HCT116 (cell line): Measurements from ENCODE around the gene ETS1. TPM values are rescaled to one million over a fixed set of nuclear protein-coding genes. Genes with fewer than 3 reads are reported as not detected.

Experiments
- ATAC-seq: fragments of 200-7000 bp; cut with Tn5 transposase; 2 replicates; pipeline ENCODE4 v1.9.1; 2020; ENCODE audit warnings: mild to moderate bottlenecking, moderate library complexity
- BruUV-seq: library from RNA; stranded (reverse); fragments of 400-500 nt; replicated peaks from 2 replicates; lab custom pipeline; 2021; lab: Mats Ljungman, UMichigan
- CTCF ChIA-PET: fragments of 300-600 bp; sonication (Branson Sonifier 250); formaldehyde crosslinking; loops from one replicate; lab custom pipeline; 2021; ENCODE audit warnings: antibody characterized with exemption; lab: Charles Lee
- POLR2A ChIA-PET: fragments of 300-600, 350-600 bp; sonication (Branson Sonifier 250); formaldehyde crosslinking; loops from one replicate; lab custom pipeline; 2021; ENCODE audit warnings: antibody characterized with exemption; lab: Charles Lee
- RAD21 ChIA-PET, 2 experiments: fragments of 300-600 bp; sonication (Branson Sonifier 250); formaldehyde crosslinking; loops; one replicate each; lab custom pipeline; 2023; ENCODE audit warnings: low total read pairs in 2 of 2; ENCODE audit not compliant: uncharacterized antibody in 2 of 2, unreplicated experiment in 2 of 2, low non-redundant PET in 1 of 2; lab: Charles Lee
- DNase-seq: peaks from one replicate; pipeline ENCODE4 v3.0.0-alpha.2; 2010; ENCODE audit warnings: low read depth, low spot score
- H2AFZ ChIP-seq: fragments of 200-600 bp; shearing (Covaris generic), sonication (generic); 2 replicates; pipeline ENCODE4 v1.6.1; 2017; ENCODE audit warnings: low read depth, mixed run types, mixed read lengths, antibody characterized with exemption, low read length; ENCODE audit not compliant: poor library complexity, severe bottlenecking
- H3K27ac ChIP-seq: 2 replicates; pipeline ENCODE4 v1.5.1; 2012; ENCODE audit warnings: low read depth, low read length
- H3K27me3 ChIP-seq: fragments of 200-600 bp; sonication (generic); 2 replicates; pipeline ENCODE4 v1.6.1; 2016; ENCODE audit warnings: mixed run types, low read length, mixed read lengths; ENCODE audit not compliant: insufficient read depth
- H3K36me3 ChIP-seq, 2 experiments: fragments of 200-500 bp in 1 of 2; fragments of 200-600 bp in 1 of 2; sonication (Bioruptor generic) in 1 of 2; sonication (generic) in 1 of 2; 2 replicates each; pipeline versions ENCODE4 v1.5.1 to v1.6.1; 2014 to 2016; ENCODE audit warnings: low read length in 2 of 2, inconsistent platforms in 1 of 2, mixed read lengths in 1 of 2, mixed run types in 1 of 2; ENCODE audit not compliant: insufficient read depth in 2 of 2, control insufficient read depth in 1 of 2
- H3K4me1 ChIP-seq, 2 experiments: fragments of 200-600 bp in 1 of 2; sonication (generic) in 1 of 2; 2 replicates each; pipeline versions ENCODE4 v1.5.1 to v1.6.1; 2012 to 2017; ENCODE audit warnings: low read length in 2 of 2, inconsistent platforms in 1 of 2, mild to moderate bottlenecking in 1 of 2, mixed read lengths in 1 of 2, mixed run types in 1 of 2, moderate library complexity in 1 of 2; ENCODE audit not compliant: insufficient read depth in 2 of 2, control insufficient read depth in 1 of 2
- H3K4me2 ChIP-seq: fragments of 200-600 bp; sonication (generic); 2 replicates; pipeline ENCODE4 v1.6.1; 2017; ENCODE audit warnings: mixed run types, low read length, mixed read lengths
- H3K4me3 ChIP-seq, 2 experiments: fragments of 200-600 bp in 1 of 2; sonication (generic) in 1 of 2; replicated peaks in 1 of 2; 2 replicates each; pipeline ENCODE4 v1.5.1; 2011 to 2016; ENCODE audit warnings: low read length in 2 of 2, control low read depth in 1 of 2, low read depth in 1 of 2, mild to moderate bottlenecking in 1 of 2, mixed read lengths in 1 of 2, mixed run types in 1 of 2
- H3K79me2 ChIP-seq: fragments of 200-600 bp; sonication (generic); 2 replicates; pipeline ENCODE4 v1.6.1; 2017; ENCODE audit warnings: mild to moderate bottlenecking, mixed run types, low read length, moderate library complexity, mixed read lengths; ENCODE audit not compliant: insufficient read depth
- H3K9ac ChIP-seq: fragments of 200-600 bp; sonication (generic); 2 replicates; pipeline ENCODE4 v1.6.1; 2016; ENCODE audit warnings: low read length, mixed read lengths
- H3K9me2 ChIP-seq: fragments of 200-600 bp; sonication (generic), shearing (Covaris generic); 2 replicates; pipeline ENCODE4 v1.6.1; 2017; ENCODE audit warnings: mixed run types, mild to moderate bottlenecking, moderate library complexity; ENCODE audit not compliant: insufficient read depth
- H3K9me3 ChIP-seq, 2 experiments: fragments of 200-500 bp in 1 of 2; fragments of 200-600 bp in 1 of 2; sonication (Bioruptor generic) in 1 of 2; sonication (generic) in 1 of 2; 2 replicates each; pipeline ENCODE4 v1.6.1; 2014 to 2017; ENCODE audit warnings: low read length in 2 of 2, mixed read lengths in 2 of 2, inconsistent platforms in 1 of 2, low read depth in 1 of 2, mild to moderate bottlenecking in 1 of 2, mixed run types in 1 of 2, moderate library complexity in 1 of 2; ENCODE audit not compliant: control insufficient read depth in 1 of 2, insufficient read depth in 1 of 2
- H4K20me1 ChIP-seq: fragments of 200-600 bp; sonication (generic), shearing (Covaris generic); 2 replicates; pipeline ENCODE4 v1.6.1; 2017; ENCODE audit warnings: mixed run types, mild to moderate bottlenecking, moderate library complexity; ENCODE audit not compliant: insufficient read depth
- CBX3 ChIP-seq: IDR thresholded peaks from 2 replicates; pipeline ENCODE4 v1.6.1; 2012; ENCODE audit warnings: low read depth
- CEBPB ChIP-seq: IDR thresholded peaks from 2 replicates; pipeline ENCODE4 v1.6.1; 2012; ENCODE audit warnings: low read depth
- EGR1 ChIP-seq: IDR thresholded peaks from 2 replicates; pipeline ENCODE4 v1.6.1; 2012; ENCODE audit warnings: low read depth
- ELF1 ChIP-seq: IDR thresholded peaks from 2 replicates; pipeline ENCODE4 v1.6.1; 2012; ENCODE audit warnings: low read depth, borderline replicate concordance
- EZH2 ChIP-seq: fragments of 200-600 bp; sonication (generic); IDR thresholded peaks from 2 replicates; pipeline ENCODE4 v1.6.1; 2017; ENCODE audit warnings: antibody characterized with exemption, mixed run types
- JUND ChIP-seq: IDR thresholded peaks from 2 replicates; pipeline ENCODE4 v1.6.1; 2012
- POLR2A ChIP-seq: IDR thresholded peaks from 2 replicates; pipeline ENCODE4 v1.7.0; 2011; ENCODE audit warnings: borderline replicate concordance; ENCODE audit not compliant: insufficient read depth, insufficient read length; ENCODE audit errors: extremely low read depth
- POLR2AphosphoS5 ChIP-seq: IDR thresholded peaks from 2 replicates; pipeline ENCODE4 v1.6.1; 2011; ENCODE audit warnings: mild to moderate bottlenecking, low read depth, low read length, moderate library complexity
- RAD21 ChIP-seq: IDR thresholded peaks from 2 replicates; pipeline ENCODE4 v1.6.1; 2012; ENCODE audit warnings: low read depth, mild to moderate bottlenecking
- REST ChIP-seq: IDR thresholded peaks from 2 replicates; pipeline ENCODE4 v1.6.1; 2012; ENCODE audit warnings: low read depth
- SIN3A ChIP-seq: IDR thresholded peaks from 2 replicates; pipeline ENCODE4 v1.6.1; 2012; ENCODE audit warnings: low read depth
- SRF ChIP-seq: IDR thresholded peaks from 2 replicates; pipeline ENCODE4 v1.6.1; 2012; ENCODE audit warnings: low read depth
- TCF7L2 ChIP-seq: IDR thresholded peaks from 2 replicates; pipeline ENCODE4 v1.7.0; 2011; ENCODE audit warnings: borderline replicate concordance, inconsistent platforms; ENCODE audit not compliant: insufficient read depth, insufficient read length; ENCODE audit errors: extremely low read depth
- YY1 ChIP-seq: IDR thresholded peaks from 2 replicates; pipeline ENCODE4 v1.6.1; 2011; ENCODE audit warnings: low read length, low read depth, moderate library complexity, mild to moderate bottlenecking; ENCODE audit not compliant: insufficient replicate concordance; ENCODE audit errors: extremely low read depth
- ZFX ChIP-seq: fragments of 450-650 bp; IDR thresholded peaks from 2 replicates; pipeline ENCODE4 v1.6.1; 2017
- ZNF274 ChIP-seq: fragments of 200-500 bp; sonication (Bioruptor generic); IDR thresholded peaks from 2 replicates; pipeline ENCODE4 v1.6.1; 2014; ENCODE audit warnings: mild to moderate bottlenecking, low read depth, low read length, inconsistent platforms
- intact Hi-C: fragments of 100-400 bp; cut with micrococcal nuclease; formaldehyde crosslinking; loops from 2 replicates; pipeline ENCODE4 v1.10.0; 2022
- total RNA-seq: library from RNA; stranded (reverse); gene quantifications from one replicate; pipeline ENCODE4 v1.2.1, GENCODE V29; 2021; ENCODE audit not compliant: unreplicated experiment
- TF ChIP-seq, protein P1 (sequence below), 3 experiments: fragments of 200-600 bp in 1 of 3; sonication (generic) in 1 of 3; IDR thresholded peaks in 2 of 3; conservative IDR thresholded peaks in 1 of 3; 2 replicates each; pipeline ENCODE4 v1.5.1; 2012 to 2017; ENCODE audit warnings: low read depth in 2 of 3, low read length in 2 of 3, antibody characterized with exemption in 1 of 3, borderline replicate concordance in 1 of 3, control low read depth in 1 of 3, mild to moderate bottlenecking in 1 of 3, mixed read lengths in 1 of 3, mixed run types in 1 of 3, moderate library complexity in 1 of 3; ENCODE audit not compliant: insufficient read depth in 1 of 3
- TF ChIP-seq, protein P2 (sequence below): IDR thresholded peaks from 2 replicates; pipeline ENCODE4 v1.6.1; 2011; ENCODE audit warnings: mild to moderate bottlenecking, low read length, moderate library complexity; ENCODE audit not compliant: insufficient replicate concordance; ENCODE audit errors: extremely low read depth
- TF ChIP-seq, protein P3 (sequence below): IDR thresholded peaks from 2 replicates; pipeline ENCODE4 v1.6.1; 2012

The ETS1 gene
- total RNA-seq, 1 experiment from 2014 or later = 9.2 TPM

- H3K79me2 ChIP-seq = no peaks in the 10 kb centered on the region
- DNase-seq (no peak), ATAC-seq (no peak)
- no peaks in the 10 kb centered on the region for H4K20me1 ChIP-seq
- no peaks in the 10 kb centered on the region for H3K9me3 ChIP-seq
- H3K27ac ChIP-seq = no peak overlapping the region
- no peak overlapping the region for H3K4me2 ChIP-seq
- no peaks in the 10 kb centered on the region for H3K9me2 ChIP-seq
- POLR2A ChIA-PET = no interaction called here
- H3K36me3 ChIP-seq = no peaks in the 10 kb centered on the region
- RAD21 ChIA-PET = no interaction called here
- TF ChIP-seq POLR2AphosphoS5 (no peak), CBX3 (no peak), SIN3A (no peak), JUND (no peak), YY1 (no peak), ZNF274 (no peak), EGR1 (no peak), EZH2 (no peak), REST (no peak), ZFX (no peak), CEBPB (no peak), POLR2A (no peak), SRF (no peak), RAD21 (no peak), TCF7L2 (no peak), ELF1 (no peak)
- TF ChIP-seq, protein P1, sequence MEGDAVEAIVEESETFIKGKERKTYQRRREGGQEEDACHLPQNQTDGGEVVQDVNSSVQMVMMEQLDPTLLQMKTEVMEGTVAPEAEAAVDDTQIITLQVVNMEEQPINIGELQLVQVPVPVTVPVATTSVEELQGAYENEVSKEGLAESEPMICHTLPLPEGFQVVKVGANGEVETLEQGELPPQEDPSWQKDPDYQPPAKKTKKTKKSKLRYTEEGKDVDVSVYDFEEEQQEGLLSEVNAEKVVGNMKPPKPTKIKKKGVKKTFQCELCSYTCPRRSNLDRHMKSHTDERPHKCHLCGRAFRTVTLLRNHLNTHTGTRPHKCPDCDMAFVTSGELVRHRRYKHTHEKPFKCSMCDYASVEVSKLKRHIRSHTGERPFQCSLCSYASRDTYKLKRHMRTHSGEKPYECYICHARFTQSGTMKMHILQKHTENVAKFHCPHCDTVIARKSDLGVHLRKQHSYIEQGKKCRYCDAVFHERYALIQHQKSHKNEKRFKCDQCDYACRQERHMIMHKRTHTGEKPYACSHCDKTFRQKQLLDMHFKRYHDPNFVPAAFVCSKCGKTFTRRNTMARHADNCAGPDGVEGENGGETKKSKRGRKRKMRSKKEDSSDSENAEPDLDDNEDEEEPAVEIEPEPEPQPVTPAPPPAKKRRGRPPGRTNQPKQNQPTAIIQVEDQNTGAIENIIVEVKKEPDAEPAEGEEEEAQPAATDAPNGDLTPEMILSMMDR (IDR thresholded peaks at IDR 0.05 in 2 of 3, conservative IDR thresholded peaks at IDR 0.05 in 1 of 3; ENCODE audit: borderline replicate concordance in 1 of 3, insufficient read depth in 1 of 3, low read depth in 2 of 3, low read length in 2 of 3) = no peak
- TF ChIP-seq, protein P2, sequence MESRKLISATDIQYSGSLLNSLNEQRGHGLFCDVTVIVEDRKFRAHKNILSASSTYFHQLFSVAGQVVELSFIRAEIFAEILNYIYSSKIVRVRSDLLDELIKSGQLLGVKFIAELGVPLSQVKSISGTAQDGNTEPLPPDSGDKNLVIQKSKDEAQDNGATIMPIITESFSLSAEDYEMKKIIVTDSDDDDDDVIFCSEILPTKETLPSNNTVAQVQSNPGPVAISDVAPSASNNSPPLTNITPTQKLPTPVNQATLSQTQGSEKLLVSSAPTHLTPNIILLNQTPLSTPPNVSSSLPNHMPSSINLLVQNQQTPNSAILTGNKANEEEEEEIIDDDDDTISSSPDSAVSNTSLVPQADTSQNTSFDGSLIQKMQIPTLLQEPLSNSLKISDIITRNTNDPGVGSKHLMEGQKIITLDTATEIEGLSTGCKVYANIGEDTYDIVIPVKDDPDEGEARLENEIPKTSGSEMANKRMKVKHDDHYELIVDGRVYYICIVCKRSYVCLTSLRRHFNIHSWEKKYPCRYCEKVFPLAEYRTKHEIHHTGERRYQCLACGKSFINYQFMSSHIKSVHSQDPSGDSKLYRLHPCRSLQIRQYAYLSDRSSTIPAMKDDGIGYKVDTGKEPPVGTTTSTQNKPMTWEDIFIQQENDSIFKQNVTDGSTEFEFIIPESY = no peak
- TF ChIP-seq, protein P3, sequence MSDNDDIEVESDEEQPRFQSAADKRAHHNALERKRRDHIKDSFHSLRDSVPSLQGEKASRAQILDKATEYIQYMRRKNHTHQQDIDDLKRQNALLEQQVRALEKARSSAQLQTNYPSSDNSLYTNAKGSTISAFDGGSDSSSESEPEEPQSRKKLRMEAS = no peak
- CTCF ChIA-PET = no interaction called here
- H3K9ac ChIP-seq = no peak overlapping the region
- BruUV-seq = no TSS peak
- no peak overlapping the region for H3K4me3 ChIP-seq
- H3K4me1 ChIP-seq = peaks cover 5 to 26% of the 10 kb centered on the region in 2 experiments; a peak in 3 of 4 replicates
- 0 out of 2 replicates have a peak, but pooled peaks cover 4% of the 10 kb centered on the region for H3K27me3 ChIP-seq
- intact Hi-C loops = no loop called here
- no peak overlapping the region for H2AFZ ChIP-seq
Measured at GRCh38 chr11:128527046-128527445, 60.3 kb downstream of the ETS1 start.
